ENCODE results near the gene SDF4.

SDF4 gene

DNA sequence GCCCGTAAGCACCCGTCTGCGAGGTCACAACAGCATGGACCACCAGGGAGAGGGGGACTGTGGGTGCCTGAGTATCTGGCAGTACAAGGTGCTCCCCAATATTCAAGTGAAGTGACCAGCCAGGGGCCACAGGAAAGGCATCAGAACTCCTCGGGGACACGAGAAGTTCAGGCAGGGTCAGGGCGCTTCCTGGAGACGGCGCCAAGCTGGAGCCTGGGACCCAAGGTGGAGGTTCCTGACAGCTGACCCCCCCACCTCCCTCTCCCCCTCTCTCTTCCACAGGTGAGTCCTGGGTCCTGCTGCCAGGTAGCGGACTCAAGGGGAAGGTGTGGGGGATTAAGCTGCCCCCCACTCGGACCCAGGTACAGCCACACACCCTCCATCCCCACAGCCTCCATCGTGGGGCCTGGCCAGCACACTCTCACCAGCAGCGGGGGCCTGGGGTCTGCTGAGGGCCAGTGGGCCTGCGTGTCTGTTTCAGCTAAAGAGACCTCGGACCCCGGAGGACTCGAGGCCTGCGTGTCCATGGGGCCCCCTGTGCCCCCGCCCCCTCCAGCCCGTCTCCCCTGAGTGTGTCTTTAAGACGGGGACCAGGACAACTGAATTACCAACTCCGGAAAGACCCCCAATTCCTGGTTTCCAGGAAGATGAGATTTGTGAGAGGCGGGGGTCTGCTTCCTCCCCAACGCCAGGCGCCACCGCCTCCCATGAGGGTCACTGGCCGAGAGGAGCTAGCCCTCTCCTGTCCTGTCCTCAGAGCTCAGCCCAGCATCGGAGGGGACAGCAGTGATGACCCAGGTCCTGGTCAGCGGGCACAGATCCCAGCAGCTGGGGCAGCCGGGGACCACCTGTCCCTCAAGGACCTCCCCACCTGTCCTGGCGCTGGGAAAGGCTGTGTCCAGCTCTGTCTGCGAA lies 31.6 kb downstream of the SDF4 start:
- Histone ChIP-seq H4K20me1 (ENCODE audit: insufficient read depth, low read length) (no peaks in the 10 kb centered on the region), H3K9me3 (ENCODE audit: insufficient read depth, low read length) (no peaks in the 10 kb centered on the region), H3K27me3 (ENCODE audit: low read depth, low read length) (peaks cover 8% of the 10 kb centered on the region), H3K4me1 (ENCODE audit: low read length) (no peaks in the 10 kb centered on the region), H3K79me2 (ENCODE audit: low read length) (no peaks in the 10 kb centered on the region), H3K27ac (ENCODE audit: low read length) (no peak overlapping the region), H3K9ac (ENCODE audit: low read length) (peak overlapping the region; percentile 52), H2AFZ (ENCODE audit: low read depth, low read length) (no peak overlapping the region), H3K4me2 (ENCODE audit: low read length) (peak overlapping the region; percentile 65), H3K36me3 (replicated peaks; ENCODE audit: low read depth, low read length) (no peaks in the 10 kb centered on the region), H3K4me3 (ENCODE audit: low read length) (peak overlapping the region; percentile 71)
- TF ChIP-seq, protein P1, sequence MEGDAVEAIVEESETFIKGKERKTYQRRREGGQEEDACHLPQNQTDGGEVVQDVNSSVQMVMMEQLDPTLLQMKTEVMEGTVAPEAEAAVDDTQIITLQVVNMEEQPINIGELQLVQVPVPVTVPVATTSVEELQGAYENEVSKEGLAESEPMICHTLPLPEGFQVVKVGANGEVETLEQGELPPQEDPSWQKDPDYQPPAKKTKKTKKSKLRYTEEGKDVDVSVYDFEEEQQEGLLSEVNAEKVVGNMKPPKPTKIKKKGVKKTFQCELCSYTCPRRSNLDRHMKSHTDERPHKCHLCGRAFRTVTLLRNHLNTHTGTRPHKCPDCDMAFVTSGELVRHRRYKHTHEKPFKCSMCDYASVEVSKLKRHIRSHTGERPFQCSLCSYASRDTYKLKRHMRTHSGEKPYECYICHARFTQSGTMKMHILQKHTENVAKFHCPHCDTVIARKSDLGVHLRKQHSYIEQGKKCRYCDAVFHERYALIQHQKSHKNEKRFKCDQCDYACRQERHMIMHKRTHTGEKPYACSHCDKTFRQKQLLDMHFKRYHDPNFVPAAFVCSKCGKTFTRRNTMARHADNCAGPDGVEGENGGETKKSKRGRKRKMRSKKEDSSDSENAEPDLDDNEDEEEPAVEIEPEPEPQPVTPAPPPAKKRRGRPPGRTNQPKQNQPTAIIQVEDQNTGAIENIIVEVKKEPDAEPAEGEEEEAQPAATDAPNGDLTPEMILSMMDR (IDR thresholded peaks at IDR 0.05; ENCODE audit: low read depth, low read length): no peak
- no peak for TF ChIP-seq EZH2phosphoT487 (IDR thresholded peaks at IDR 0.05; ENCODE audit: low read depth)

GRCh38 chr1:1199141-1199960 lies 32.5 kb downstream of the SDF4 start:
- TF ChIP-seq, protein P1 (IDR thresholded peaks at IDR 0.05; ENCODE audit: low read depth, low read length): no peak
- no peak for TF ChIP-seq EZH2phosphoT487 (IDR thresholded peaks at IDR 0.05; ENCODE audit: low read depth)
- no peaks in the 10 kb centered on the region for H3K36me3 ChIP-seq (replicated peaks; ENCODE audit: low read depth, low read length)
- H3K9me3 ChIP-seq (ENCODE audit: insufficient read depth, low read length): 0 out of 2 replicates have a peak, but pooled peaks cover 5% of the 10 kb centered on the region
- no peak overlapping the region for H3K9ac ChIP-seq (ENCODE audit: low read length)
- no peak overlapping the region for H3K4me2 ChIP-seq (ENCODE audit: low read length)
- H3K4me1 ChIP-seq (ENCODE audit: low read length): no peaks in the 10 kb centered on the region
- no peak overlapping the region for H3K27ac ChIP-seq (ENCODE audit: low read length)
- H3K27me3 ChIP-seq (ENCODE audit: low read depth, low read length): peaks cover 13% of the 10 kb centered on the region
- no peak overlapping the region for H3K4me3 ChIP-seq (ENCODE audit: low read length)
- no peak overlapping the region for H2AFZ ChIP-seq (ENCODE audit: low read depth, low read length)
- H4K20me1 ChIP-seq (ENCODE audit: insufficient read depth, low read length): no peaks in the 10 kb centered on the region
- no peaks in the 10 kb centered on the region for H3K79me2 ChIP-seq (ENCODE audit: low read length)

GRCh38 chr1:1198423-1199140 lies 33.2 kb downstream of the SDF4 start:
- Histone ChIP-seq H3K79me2 (ENCODE audit: low read length) (no peaks in the 10 kb centered on the region), H3K4me2 (ENCODE audit: low read length) (no peak overlapping the region), H3K4me1 (ENCODE audit: low read length) (no peaks in the 10 kb centered on the region), H4K20me1 (ENCODE audit: insufficient read depth, low read length) (no peaks in the 10 kb centered on the region), H2AFZ (ENCODE audit: low read depth, low read length) (no peak overlapping the region), H3K36me3 (replicated peaks; ENCODE audit: low read depth, low read length) (no peaks in the 10 kb centered on the region), H3K27ac (ENCODE audit: low read length) (no peak overlapping the region), H3K4me3 (ENCODE audit: low read length) (no peak overlapping the region), H3K27me3 (ENCODE audit: low read depth, low read length) (peaks cover 13% of the 10 kb centered on the region), H3K9me3 (ENCODE audit: insufficient read depth, low read length) (0 out of 2 replicates have a peak, but pooled peaks cover 5% of the 10 kb centered on the region), H3K9ac (ENCODE audit: low read length) (no peak overlapping the region)
- no peak for TF ChIP-seq EZH2phosphoT487 (IDR thresholded peaks at IDR 0.05; ENCODE audit: low read depth)
- TF ChIP-seq, protein P1 (IDR thresholded peaks at IDR 0.05; ENCODE audit: low read depth, low read length): no peak

All from OCI-LY3 (cell line).